HepG2 (cell line): ENCODE measurements around the gene NBL1. TPM values are rescaled to one million over a fixed set of nuclear protein-coding genes. Genes with fewer than 3 reads are reported as not detected.

Experiments
- ATF7-NPFF ChIP-seq: sonication (generic); formaldehyde crosslinking; IDR thresholded peaks from 2 replicates; pipeline ENCODE4 v1.8.1; 2023; ENCODE audit warnings: mild to moderate bottlenecking, low read depth, missing genetic modification reagents, moderate library complexity
- DPF2 ChIP-seq: sonication (generic); formaldehyde crosslinking; IDR thresholded peaks from 2 replicates; pipeline ENCODE4 v1.4.0; 2020; ENCODE audit warnings: mild to moderate bottlenecking, low read depth, missing genetic modification reagents, borderline replicate concordance
- FOXC1 ChIP-seq: sonication (generic); formaldehyde crosslinking; IDR thresholded peaks from 2 replicates; pipeline ENCODE4 v1.8.0; 2022; ENCODE audit warnings: mild to moderate bottlenecking, missing genetic modification reagents, borderline replicate concordance
- IRF2 ChIP-seq: IDR thresholded peaks from 2 replicates; pipeline ENCODE4 v1.6.1; 2018; ENCODE audit warnings: missing genetic modification reagents, missing compliant biosample characterization
- MIXL1 ChIP-seq: IDR thresholded peaks from 2 replicates; pipeline ENCODE4 v1.6.1; 2016
- MXD4 ChIP-seq: IDR thresholded peaks from 2 replicates; pipeline ENCODE4 v1.6.1; 2016; ENCODE audit warnings: mild to moderate bottlenecking, missing biosample characterization, missing genetic modification reagents
- NAIF1 ChIP-seq: sonication (generic); formaldehyde crosslinking; IDR thresholded peaks from 2 replicates; pipeline ENCODE4 v1.5.0; 2020; ENCODE audit warnings: mild to moderate bottlenecking, missing genetic modification reagents, borderline replicate concordance
- POLR2A ChIP-seq, 2 experiments: IDR thresholded peaks; 2 replicates each; pipeline ENCODE4 v1.6.1; 2011; ENCODE audit warnings: low read depth in 2 of 2, low read length in 2 of 2, mild to moderate bottlenecking in 1 of 2, moderate library complexity in 1 of 2; ENCODE audit not compliant: insufficient read depth in 1 of 2
- RFXANK ChIP-seq: IDR thresholded peaks from 2 replicates; pipeline ENCODE4 v1.6.1; 2016
- ZNF160 ChIP-seq: sonication (generic); formaldehyde crosslinking; IDR thresholded peaks from 2 replicates; pipeline ENCODE4 v1.8.0; 2022; ENCODE audit warnings: mild to moderate bottlenecking, inconsistent platforms, missing genetic modification reagents
- ZNF296 ChIP-seq: sonication (generic); formaldehyde crosslinking; conservative IDR thresholded peaks from 2 replicates; pipeline ENCODE4 v1.5.0; 2020; ENCODE audit warnings: mild to moderate bottlenecking, missing genetic modification reagents
- ZNF3 ChIP-seq: IDR thresholded peaks from 2 replicates; pipeline ENCODE4 v1.7.0; 2017; ENCODE audit warnings: inconsistent platforms
- ZNF563 ChIP-seq: sonication (generic); formaldehyde crosslinking; IDR thresholded peaks from 2 replicates; pipeline ENCODE4 v1.8.0; 2022; ENCODE audit warnings: mild to moderate bottlenecking, moderate library complexity, missing genetic modification reagents
- polyA plus RNA-seq, 8 experiments: library from polyadenylated mRNA; depleted of rRNA in 3 of 8; stranded (reverse) in 7 of 8; unstranded in 1 of 8; fragments of >200 nt; fragmentation: Illumina TruSeq in 4 of 8; extraction: Trizol in 4 of 8; gene quantifications; 2 replicates each; pipeline versions ENCODE4 v1.2.1 to v1.2.3, GENCODE V29; 2011 to 2016; ENCODE audit warnings: low read depth in 4 of 8, missing spikeins in 1 of 8, mixed read lengths in 1 of 8; ENCODE audit not compliant: insufficient read depth in 1 of 8
- total RNA-seq, 5 experiments: library from RNA; depleted of rRNA; stranded (reverse); fragments of >200 nt; fragmentation: Illumina TruSeq; extraction: Trizol; gene quantifications; 2 replicates each; pipeline ENCODE4 v1.2.3, GENCODE V29; 2016; ENCODE audit warnings: low read depth in 1 of 5
- TF ChIP-seq, protein P1 (sequence below): sonication (generic); formaldehyde crosslinking; IDR thresholded peaks from 2 replicates; pipeline ENCODE4 v1.4.0; 2020; ENCODE audit warnings: missing genetic modification reagents
- TF ChIP-seq, protein P2 (sequence below): sonication (generic); formaldehyde crosslinking; IDR thresholded peaks from 2 replicates; pipeline ENCODE4 v1.4.0; 2020; ENCODE audit warnings: mild to moderate bottlenecking, missing genetic modification reagents
- TF ChIP-seq, protein P3 (sequence below): IDR thresholded peaks from 2 replicates; pipeline ENCODE4 v1.6.1; 2016; ENCODE audit warnings: missing compliant biosample characterization, missing genetic modification reagents, borderline replicate concordance
- TF ChIP-seq, protein P4 (sequence below): sonication (generic); formaldehyde crosslinking; IDR thresholded peaks from 2 replicates; pipeline ENCODE4 v1.8.0; 2022; ENCODE audit warnings: low read depth, missing genetic modification reagents
- TF ChIP-seq, protein P5 (sequence below): sonication (generic); formaldehyde crosslinking; IDR thresholded peaks from 2 replicates; pipeline ENCODE4 v1.4.0; 2020; ENCODE audit warnings: mild to moderate bottlenecking, missing genetic modification reagents

Gene NBL1
- total and polyA plus RNA-seq, 2 of the 13 experiments (the other 11 are each of a cell fraction or from before 2014, with no cell fraction given): 2.7 to 13.8 TPM

DNA sequence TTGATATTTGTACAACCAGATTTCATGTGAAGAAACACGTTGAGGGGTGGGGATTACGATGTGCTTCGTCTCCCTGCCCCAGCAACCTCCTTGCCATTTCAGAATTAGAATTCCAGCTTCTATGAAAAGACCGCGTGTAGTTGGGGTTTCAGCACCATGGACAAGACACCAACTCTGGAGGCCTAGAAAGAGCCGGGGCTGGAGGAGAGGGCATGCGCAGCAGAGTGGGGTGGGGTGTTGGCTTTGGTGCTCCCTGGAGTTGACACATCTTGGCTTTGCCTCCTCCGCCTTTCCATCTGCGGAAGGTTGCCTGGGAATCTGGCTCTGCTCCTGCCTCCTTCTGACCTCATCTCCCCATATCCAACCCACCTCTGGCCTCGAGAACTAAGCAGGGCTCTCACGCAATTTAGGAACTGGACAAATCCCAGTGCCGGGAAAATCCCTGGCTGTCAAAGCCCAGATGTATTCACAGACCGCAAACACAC is 32.4 kb downstream of the NBL1 start (continued):
- TF ChIP-seq, protein P1, sequence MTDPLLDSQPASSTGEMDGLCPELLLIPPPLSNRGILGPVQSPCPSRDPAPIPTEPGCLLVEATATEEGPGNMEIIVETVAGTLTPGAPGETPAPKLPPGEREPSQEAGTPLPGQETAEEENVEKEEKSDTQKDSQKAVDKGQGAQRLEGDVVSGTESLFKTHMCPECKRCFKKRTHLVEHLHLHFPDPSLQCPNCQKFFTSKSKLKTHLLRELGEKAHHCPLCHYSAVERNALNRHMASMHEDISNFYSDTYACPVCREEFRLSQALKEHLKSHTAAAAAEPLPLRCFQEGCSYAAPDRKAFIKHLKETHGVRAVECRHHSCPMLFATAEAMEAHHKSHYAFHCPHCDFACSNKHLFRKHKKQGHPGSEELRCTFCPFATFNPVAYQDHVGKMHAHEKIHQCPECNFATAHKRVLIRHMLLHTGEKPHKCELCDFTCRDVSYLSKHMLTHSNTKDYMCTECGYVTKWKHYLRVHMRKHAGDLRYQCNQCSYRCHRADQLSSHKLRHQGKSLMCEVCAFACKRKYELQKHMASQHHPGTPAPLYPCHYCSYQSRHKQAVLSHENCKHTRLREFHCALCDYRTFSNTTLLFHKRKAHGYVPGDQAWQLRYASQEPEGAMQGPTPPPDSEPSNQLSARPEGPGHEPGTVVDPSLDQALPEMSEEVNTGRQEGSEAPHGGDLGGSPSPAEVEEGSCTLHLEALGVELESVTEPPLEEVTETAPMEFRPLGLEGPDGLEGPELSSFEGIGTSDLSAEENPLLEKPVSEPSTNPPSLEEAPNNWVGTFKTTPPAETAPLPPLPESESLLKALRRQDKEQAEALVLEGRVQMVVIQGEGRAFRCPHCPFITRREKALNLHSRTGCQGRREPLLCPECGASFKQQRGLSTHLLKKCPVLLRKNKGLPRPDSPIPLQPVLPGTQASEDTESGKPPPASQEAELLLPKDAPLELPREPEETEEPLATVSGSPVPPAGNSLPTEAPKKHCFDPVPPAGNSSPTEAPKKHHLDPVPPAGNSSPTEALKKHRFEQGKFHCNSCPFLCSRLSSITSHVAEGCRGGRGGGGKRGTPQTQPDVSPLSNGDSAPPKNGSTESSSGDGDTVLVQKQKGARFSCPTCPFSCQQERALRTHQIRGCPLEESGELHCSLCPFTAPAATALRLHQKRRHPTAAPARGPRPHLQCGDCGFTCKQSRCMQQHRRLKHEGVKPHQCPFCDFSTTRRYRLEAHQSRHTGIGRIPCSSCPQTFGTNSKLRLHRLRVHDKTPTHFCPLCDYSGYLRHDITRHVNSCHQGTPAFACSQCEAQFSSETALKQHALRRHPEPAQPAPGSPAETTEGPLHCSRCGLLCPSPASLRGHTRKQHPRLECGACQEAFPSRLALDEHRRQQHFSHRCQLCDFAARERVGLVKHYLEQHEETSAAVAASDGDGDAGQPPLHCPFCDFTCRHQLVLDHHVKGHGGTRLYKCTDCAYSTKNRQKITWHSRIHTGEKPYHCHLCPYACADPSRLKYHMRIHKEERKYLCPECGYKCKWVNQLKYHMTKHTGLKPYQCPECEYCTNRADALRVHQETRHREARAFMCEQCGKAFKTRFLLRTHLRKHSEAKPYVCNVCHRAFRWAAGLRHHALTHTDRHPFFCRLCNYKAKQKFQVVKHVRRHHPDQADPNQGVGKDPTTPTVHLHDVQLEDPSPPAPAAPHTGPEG (CRISPR knock-in tag): no peak
- TF ChIP-seq ZNF160 (CRISPR knock-in tag) (0 out of 2 replicates have a peak, but pooled peaks have one; percentile 44), MXD4 (CRISPR knock-in tag) (0 out of 2 replicates have a peak, but pooled peaks have one; percentile 50), DPF2 (no peak), ATF7-NPFF (CRISPR knock-in tag) (no peak), ZNF296 (CRISPR knock-in tag) (no peak), IRF2 (no peak), RFXANK (CRISPR knock-in tag) (no peak), FOXC1 (no peak), ZNF3 (CRISPR knock-in tag) (no peak), MIXL1 (CRISPR knock-in tag) (0 out of 2 replicates have a peak, but pooled peaks have one; percentile 22), NAIF1 (no peak), ZNF563 (CRISPR knock-in tag) (no peak), POLR2A (IDR thresholded peaks at IDR 0.05; ENCODE audit: insufficient read depth in 1 of 2, low read depth in 2 of 2, low read length in 2 of 2) (no peak)
- TF ChIP-seq, protein P2, sequence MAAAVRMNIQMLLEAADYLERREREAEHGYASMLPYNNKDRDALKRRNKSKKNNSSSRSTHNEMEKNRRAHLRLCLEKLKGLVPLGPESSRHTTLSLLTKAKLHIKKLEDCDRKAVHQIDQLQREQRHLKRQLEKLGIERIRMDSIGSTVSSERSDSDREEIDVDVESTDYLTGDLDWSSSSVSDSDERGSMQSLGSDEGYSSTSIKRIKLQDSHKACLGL: no peak
- TF ChIP-seq, protein P3, sequence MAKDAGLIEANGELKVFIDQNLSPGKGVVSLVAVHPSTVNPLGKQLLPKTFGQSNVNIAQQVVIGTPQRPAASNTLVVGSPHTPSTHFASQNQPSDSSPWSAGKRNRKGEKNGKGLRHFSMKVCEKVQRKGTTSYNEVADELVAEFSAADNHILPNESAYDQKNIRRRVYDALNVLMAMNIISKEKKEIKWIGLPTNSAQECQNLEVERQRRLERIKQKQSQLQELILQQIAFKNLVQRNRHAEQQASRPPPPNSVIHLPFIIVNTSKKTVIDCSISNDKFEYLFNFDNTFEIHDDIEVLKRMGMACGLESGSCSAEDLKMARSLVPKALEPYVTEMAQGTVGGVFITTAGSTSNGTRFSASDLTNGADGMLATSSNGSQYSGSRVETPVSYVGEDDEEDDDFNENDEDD: no peak
- TF ChIP-seq, protein P4, sequence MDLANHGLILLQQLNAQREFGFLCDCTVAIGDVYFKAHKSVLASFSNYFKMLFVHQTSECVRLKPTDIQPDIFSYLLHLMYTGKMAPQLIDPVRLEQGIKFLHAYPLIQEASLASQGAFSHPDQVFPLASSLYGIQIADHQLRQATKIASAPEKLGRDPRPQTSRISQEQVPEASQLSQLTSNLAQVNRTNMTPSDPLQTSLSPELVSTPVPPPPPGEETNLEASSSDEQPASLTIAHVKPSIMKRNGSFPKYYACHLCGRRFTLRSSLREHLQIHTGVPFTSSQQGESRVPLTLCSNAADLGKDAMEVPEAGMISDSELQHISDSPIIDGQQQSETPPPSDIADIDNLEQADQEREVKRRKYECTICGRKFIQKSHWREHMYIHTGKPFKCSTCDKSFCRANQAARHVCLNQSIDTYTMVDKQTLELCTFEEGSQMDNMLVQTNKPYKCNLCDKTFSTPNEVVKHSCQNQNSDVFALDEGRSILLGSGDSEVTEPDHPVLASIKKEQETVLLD: no peak
- TF ChIP-seq, protein P5, sequence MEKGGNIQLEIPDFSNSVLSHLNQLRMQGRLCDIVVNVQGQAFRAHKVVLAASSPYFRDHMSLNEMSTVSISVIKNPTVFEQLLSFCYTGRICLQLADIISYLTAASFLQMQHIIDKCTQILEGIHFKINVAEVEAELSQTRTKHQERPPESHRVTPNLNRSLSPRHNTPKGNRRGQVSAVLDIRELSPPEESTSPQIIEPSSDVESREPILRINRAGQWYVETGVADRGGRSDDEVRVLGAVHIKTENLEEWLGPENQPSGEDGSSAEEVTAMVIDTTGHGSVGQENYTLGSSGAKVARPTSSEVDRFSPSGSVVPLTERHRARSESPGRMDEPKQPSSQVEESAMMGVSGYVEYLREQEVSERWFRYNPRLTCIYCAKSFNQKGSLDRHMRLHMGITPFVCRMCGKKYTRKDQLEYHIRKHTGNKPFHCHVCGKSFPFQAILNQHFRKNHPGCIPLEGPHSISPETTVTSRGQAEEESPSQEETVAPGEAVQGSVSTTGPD (CRISPR knock-in tag): no peak
